ENCODE measurements around the gene NPAT. TPM values are rescaled to one million over a fixed set of nuclear protein-coding genes. Genes with fewer than 3 reads are reported as not detected.
"Not testable (repeated sequence)": the region's sequence is repeated elsewhere in the genome, so short reads cannot be mapped to it uniquely, and the experiment has no call there.

Gene NPAT
- polyA plus RNA-seq, 1 donor (not counting 4 experiments of a cell fraction or from before 2014, with no cell fraction given), result 8.0 TPM

DNA sequence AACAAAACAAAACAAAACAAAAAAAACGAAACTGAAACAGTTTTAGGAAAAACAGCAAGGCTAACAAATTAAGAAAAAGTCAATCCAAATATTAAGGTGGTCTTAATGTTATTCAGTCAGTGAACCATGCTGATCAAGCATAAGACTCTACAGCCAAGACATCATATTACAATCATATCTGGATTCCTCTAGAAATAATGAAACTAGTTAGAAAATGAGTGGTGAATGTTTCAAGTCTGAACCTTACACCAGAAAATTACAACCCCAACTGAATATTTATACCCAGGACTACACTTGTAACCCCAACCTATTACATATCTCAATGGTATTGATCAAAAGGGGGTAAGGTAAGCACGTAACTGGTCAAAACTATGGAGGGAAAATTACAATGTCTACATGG lies 52.3 kb downstream of the NPAT start:
- peaks cover 5 to 23% of the 10 kb centered on the region in 2 experiments for H3K36me3 ChIP-seq (ENCODE audit: control insufficient read depth in 2 of 2, extremely low read depth in 1 of 2, insufficient read depth in 2 of 2, low read length in 2 of 2)
- no peaks in the 10 kb centered on the region for H3K9me1 ChIP-seq (ENCODE audit: control insufficient read depth, extremely low read depth, insufficient read depth, low read length)
- H3K9ac ChIP-seq (ENCODE audit: control insufficient read depth, extremely low read depth, insufficient read depth, low read length), result no peak overlapping the region
- H3K4me3 ChIP-seq (ENCODE audit: control insufficient read depth in 2 of 3, extremely low read depth in 1 of 3, insufficient read depth in 2 of 3, low read depth in 1 of 3, low read length in 3 of 3), result no peak overlapping the region
- dilution Hi-C loops (cut with MboI; ENCODE audit: extremely low pct_ligation_motif_present, low sequenced_read_pairs), result no loop called here
- H3K9me3 ChIP-seq (ENCODE audit: control insufficient read depth, low read depth, low read length), result no peaks in the 10 kb centered on the region
- TF ChIP-seq, protein P1, sequence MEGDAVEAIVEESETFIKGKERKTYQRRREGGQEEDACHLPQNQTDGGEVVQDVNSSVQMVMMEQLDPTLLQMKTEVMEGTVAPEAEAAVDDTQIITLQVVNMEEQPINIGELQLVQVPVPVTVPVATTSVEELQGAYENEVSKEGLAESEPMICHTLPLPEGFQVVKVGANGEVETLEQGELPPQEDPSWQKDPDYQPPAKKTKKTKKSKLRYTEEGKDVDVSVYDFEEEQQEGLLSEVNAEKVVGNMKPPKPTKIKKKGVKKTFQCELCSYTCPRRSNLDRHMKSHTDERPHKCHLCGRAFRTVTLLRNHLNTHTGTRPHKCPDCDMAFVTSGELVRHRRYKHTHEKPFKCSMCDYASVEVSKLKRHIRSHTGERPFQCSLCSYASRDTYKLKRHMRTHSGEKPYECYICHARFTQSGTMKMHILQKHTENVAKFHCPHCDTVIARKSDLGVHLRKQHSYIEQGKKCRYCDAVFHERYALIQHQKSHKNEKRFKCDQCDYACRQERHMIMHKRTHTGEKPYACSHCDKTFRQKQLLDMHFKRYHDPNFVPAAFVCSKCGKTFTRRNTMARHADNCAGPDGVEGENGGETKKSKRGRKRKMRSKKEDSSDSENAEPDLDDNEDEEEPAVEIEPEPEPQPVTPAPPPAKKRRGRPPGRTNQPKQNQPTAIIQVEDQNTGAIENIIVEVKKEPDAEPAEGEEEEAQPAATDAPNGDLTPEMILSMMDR (optimal IDR thresholded peaks at IDR 0.05 in 1 of 3, IDR thresholded peaks at IDR 0.05 in 1 of 3, conservative IDR thresholded peaks at IDR 0.05 in 1 of 3; ENCODE audit: extremely low read depth in 1 of 3, insufficient read depth in 2 of 3, low read length in 3 of 3), result no peak
- no peak for TF ChIP-seq EZH2 (IDR thresholded peaks at IDR 0.05; ENCODE audit: low read length)
- H3K4me2 ChIP-seq (ENCODE audit: control insufficient read depth, extremely low read depth, insufficient read depth, low read depth, low read length), result no peak overlapping the region
- no peaks in the 10 kb centered on the region for H3K4me1 ChIP-seq (ENCODE audit: control insufficient read depth, extremely low read depth, insufficient read depth, low read length)
- no peaks in the 10 kb centered on the region for H3K27me3 ChIP-seq (ENCODE audit: control insufficient read depth, extremely low read depth, insufficient read depth, low read length)
- no peak overlapping the region for H3K27ac ChIP-seq (ENCODE audit: control insufficient read depth, insufficient read depth, low read length)
- peak; percentile 20 for FAIRE-seq
- DNase-seq (ENCODE audit: low read depth, low spot score), result no peak
- H4K20me1 ChIP-seq (ENCODE audit: control insufficient read depth, extremely low read depth, insufficient read depth, low read length), result no peaks in the 10 kb centered on the region
- no peak overlapping the region for H2AFZ ChIP-seq (ENCODE audit: control insufficient read depth, low read length)
- no peaks in the 10 kb centered on the region for H3K79me2 ChIP-seq (ENCODE audit: control insufficient read depth, insufficient read depth, low read length)

- no peak for DNase-seq (ENCODE audit: low read depth, low spot score)
- Histone ChIP-seq H3K4me1 (ENCODE audit: control insufficient read depth, extremely low read depth, insufficient read depth, low read length) (no peaks in the 10 kb centered on the region), H3K4me2 (ENCODE audit: control insufficient read depth, extremely low read depth, insufficient read depth, low read depth, low read length) (no peak overlapping the region), H3K9ac (ENCODE audit: control insufficient read depth, extremely low read depth, insufficient read depth, low read length) (no peak overlapping the region), H3K36me3 (ENCODE audit: control insufficient read depth in 2 of 2, extremely low read depth in 1 of 2, insufficient read depth in 2 of 2, low read length in 2 of 2) (peaks cover 7 to 13% of the 10 kb centered on the region in 2 experiments), H3K9me3 (ENCODE audit: control insufficient read depth, low read depth, low read length) (no peaks in the 10 kb centered on the region), H3K4me3 (ENCODE audit: control insufficient read depth in 2 of 3, extremely low read depth in 1 of 3, insufficient read depth in 2 of 3, low read depth in 1 of 3, low read length in 3 of 3) (no peak overlapping the region), H4K20me1 (ENCODE audit: control insufficient read depth, extremely low read depth, insufficient read depth, low read length) (no peaks in the 10 kb centered on the region), H3K27ac (ENCODE audit: control insufficient read depth, insufficient read depth, low read length) (no peak overlapping the region), H3K9me1 (ENCODE audit: control insufficient read depth, extremely low read depth, insufficient read depth, low read length) (no peaks in the 10 kb centered on the region), H3K27me3 (ENCODE audit: control insufficient read depth, extremely low read depth, insufficient read depth, low read length) (no peaks in the 10 kb centered on the region), H2AFZ (ENCODE audit: control insufficient read depth, low read length) (no peak overlapping the region), H3K79me2 (ENCODE audit: control insufficient read depth, insufficient read depth, low read length) (no peaks in the 10 kb centered on the region)
- FAIRE-seq, result no peak
- TF ChIP-seq, protein P1 (optimal IDR thresholded peaks at IDR 0.05 in 1 of 3, IDR thresholded peaks at IDR 0.05 in 1 of 3, conservative IDR thresholded peaks at IDR 0.05 in 1 of 3; ENCODE audit: extremely low read depth in 1 of 3, insufficient read depth in 2 of 3, low read length in 3 of 3), result no peak
- TF ChIP-seq EZH2 (IDR thresholded peaks at IDR 0.05; ENCODE audit: low read length), result no peak
- dilution Hi-C loops (cut with MboI; ENCODE audit: extremely low pct_ligation_motif_present, low sequenced_read_pairs), result no loop called here
Observed at GRCh38 chr11:108167624-108168023, 54.8 kb downstream of the NPAT start.

DNA sequence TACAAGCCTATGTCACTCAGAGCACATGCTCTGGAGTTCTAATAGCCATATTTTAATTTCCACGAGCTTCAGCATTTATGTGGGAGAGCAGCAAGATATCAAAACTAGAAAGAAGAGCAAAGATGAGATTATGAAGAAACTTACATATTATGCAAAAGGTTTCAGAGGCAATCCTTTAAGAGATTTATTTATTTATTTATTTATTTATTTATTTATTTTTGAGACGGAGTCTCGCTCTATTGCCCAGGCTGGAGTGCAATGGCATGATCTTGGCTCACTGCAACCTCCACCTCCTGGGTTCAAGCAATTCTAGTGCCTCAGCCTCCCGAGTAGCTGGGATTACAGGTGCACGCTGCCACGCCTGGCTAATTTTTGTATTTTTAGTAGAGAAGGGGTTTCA lies 59.6 kb downstream of the NPAT start:
- H3K36me3 ChIP-seq (ENCODE audit: control insufficient read depth in 2 of 2, extremely low read depth in 1 of 2, insufficient read depth in 2 of 2, low read length in 2 of 2); dilution Hi-C loops (cut with MboI; ENCODE audit: extremely low pct_ligation_motif_present, low sequenced_read_pairs); H3K27me3 ChIP-seq (ENCODE audit: control insufficient read depth, extremely low read depth, insufficient read depth, low read length); DNase-seq (ENCODE audit: low read depth, low spot score); H2AFZ ChIP-seq (ENCODE audit: control insufficient read depth, low read length); H3K27ac ChIP-seq (ENCODE audit: control insufficient read depth, insufficient read depth, low read length); H3K4me1 ChIP-seq (ENCODE audit: control insufficient read depth, extremely low read depth, insufficient read depth, low read length); H3K79me2 ChIP-seq (ENCODE audit: control insufficient read depth, insufficient read depth, low read length); H3K9ac ChIP-seq (ENCODE audit: control insufficient read depth, extremely low read depth, insufficient read depth, low read length); H4K20me1 ChIP-seq (ENCODE audit: control insufficient read depth, extremely low read depth, insufficient read depth, low read length); H3K9me3 ChIP-seq (ENCODE audit: control insufficient read depth, low read depth, low read length); H3K9me1 ChIP-seq (ENCODE audit: control insufficient read depth, extremely low read depth, insufficient read depth, low read length); H3K4me2 ChIP-seq (ENCODE audit: control insufficient read depth, extremely low read depth, insufficient read depth, low read depth, low read length); H3K4me3 ChIP-seq (ENCODE audit: control insufficient read depth in 2 of 3, extremely low read depth in 1 of 3, insufficient read depth in 2 of 3, low read depth in 1 of 3, low read length in 3 of 3); FAIRE-seq: not testable (repeated sequence)

Measured in keratinocyte (primary cell).